ENCODE measurements around the gene TNNI3K.

TNNI3K gene

DNA sequence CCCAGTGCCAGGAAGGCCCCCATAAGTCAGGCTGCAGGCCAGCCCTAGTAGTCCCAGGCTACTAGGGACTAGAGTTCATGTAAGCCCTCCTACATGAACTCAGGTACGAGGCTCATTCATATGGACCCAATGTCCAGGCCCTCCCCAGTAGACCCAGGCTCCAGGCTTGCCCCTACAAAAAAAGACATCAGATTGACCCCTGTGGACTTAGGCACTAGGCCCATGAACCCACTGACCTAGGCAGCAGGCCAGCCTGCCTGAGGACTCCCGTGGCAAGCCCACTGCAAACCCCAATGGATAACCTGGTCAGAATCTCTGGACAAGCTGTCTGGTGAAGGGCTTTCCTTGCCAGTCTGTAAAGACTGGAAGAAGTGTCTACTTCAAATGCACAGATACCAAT, 51.2 kb downstream of the TNNI3K start:
- DNase-seq (ENCODE audit: low spot score) = no peak

DNA sequence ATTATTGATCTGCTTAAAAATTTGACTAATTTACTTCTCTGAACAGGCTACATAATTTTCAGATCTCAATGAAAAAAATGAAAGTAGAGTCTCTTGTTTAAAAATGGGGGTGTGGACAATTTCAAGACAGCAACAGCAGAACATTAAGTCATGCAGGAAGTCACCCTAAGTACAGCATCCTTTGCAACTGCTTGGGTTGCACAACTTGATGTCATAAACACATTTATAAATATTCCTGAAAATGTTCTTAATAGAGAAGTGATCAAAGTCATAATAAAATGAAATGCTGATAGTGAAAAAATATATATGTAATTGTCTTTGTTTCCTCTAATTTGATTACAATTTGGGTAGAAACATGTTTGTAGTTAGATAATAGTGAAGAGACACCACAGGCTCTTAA, 79.3 kb downstream of the TNNI3K start:
- DNase-seq (ENCODE audit: low spot score) = no peak

DNA sequence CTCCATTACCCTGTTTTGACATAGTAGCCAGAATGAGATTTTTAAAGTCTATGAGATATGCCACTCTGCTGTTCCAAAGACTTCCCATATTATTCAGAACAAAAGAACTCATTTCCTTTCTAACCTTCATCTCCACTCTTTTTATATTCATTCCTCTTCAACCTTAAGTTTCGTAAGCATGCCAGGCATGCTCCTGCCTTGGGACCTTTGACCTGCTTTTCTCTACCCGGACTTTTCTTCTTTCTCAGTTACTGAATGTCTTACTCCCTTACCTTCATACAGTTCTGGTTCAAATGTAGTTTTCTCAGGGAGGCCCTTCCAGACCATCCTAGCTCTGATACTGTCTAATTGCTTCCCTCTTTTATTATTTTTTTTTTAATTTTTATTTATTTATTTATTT, 81.1 kb downstream of the TNNI3K start:
- DNase-seq (ENCODE audit: low spot score) = no peak

DNA sequence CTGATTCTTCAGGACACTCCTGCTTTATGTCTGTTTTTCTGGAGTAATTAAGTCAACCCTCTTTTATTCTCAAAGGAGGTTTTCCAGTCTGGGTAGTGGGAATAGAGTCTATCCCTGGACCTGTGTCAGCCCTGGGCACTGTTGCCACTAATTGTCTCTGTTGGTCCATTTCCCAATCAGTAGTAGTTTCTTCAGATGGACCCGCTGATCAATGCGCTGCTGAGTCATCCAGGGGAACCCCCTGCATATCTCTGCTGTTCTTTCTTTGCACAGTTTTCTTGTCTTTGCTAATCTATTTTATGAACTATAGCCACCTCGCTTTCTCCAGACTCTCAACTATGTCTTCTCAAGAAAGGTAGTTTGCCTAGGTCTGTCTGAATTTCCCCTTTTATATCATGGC, 82.5 kb downstream of the TNNI3K start:
- no peak for DNase-seq (ENCODE audit: low spot score)

DNA sequence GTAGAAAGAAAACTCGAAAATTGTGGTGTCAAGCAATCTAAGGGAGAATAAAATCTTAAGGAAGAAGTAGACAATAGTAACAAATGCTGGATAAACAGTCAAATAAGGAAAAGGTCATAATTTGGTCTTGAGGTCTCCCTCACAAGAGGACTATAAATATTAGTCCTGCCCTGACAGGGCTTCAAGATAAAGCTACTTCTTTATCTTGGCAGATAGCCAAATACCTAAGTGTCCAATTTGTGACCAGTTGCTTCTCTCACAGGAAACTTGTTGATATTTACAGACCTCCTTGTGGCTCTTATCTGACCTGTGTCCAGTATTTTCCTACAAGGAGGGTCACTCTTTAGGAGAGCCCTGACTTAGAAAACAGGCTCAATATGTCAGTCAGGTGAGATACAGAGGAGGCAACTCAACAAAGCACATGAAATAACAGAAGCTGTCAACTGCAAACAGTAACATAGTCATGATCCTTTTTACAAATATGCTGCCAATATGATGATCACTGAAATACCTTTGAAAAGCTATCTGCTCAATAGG, 88.8 kb downstream of the TNNI3K start:
- DNase-seq (ENCODE audit: low spot score) = no peak

DNA sequence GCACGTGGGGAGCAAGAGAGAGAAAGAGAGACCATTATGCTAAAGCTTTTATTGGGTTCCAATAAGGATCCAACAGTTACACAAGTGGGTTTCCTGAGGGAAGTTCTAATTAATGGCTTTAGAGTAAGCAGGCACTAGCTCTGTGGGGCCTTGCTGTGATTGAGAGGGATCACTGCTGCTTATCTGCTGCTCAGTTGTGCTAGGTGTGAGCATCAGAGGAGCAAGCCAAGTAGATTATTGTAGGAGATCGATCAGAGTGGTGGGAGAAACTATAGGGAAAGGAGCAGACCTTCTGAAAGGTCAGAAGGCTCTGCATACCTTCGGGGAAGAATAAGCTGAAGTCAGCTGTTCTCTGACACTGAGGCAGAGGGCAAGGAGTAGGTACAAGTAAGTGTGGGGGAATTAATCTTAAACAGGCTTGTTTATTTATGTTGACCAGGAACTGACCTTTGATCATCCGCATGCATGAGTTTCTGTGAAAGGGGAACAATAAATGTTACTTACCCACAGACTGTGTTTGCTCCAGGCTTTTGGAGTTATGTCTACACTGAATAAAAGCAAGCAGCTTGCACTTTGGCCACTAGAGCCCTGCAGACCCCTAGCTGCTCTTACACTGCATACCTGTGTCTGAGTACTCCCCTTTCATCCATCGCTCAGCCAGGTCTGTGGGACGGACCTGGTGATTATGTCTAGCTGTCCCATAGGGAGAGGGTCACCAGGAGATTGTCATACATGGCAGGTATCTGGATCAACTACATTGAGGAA, 89.7 kb downstream of the TNNI3K start:
- DNase-seq (ENCODE audit: low spot score) = no peak

DNA sequence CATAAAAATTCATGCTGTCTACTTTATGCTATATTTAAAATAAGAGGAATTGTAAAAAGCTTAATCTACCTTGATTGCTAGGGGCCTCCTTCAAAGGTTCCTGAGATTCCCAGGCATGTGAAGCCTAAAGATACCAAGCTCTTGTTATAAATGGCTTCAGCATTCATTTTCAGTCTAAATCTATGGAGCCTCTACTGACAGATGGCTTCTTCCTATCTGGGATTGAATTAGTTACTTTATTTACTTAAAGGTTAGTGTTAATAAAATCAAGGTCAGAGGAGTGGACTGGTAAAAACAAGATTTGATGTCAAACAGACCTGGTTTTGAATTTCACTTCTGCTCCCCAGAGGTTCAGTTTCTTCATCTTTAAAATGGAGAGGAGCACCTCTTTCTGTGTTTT, 93.7 kb downstream of the TNNI3K start:
- DNase-seq (ENCODE audit: low spot score) = no peak

DNA sequence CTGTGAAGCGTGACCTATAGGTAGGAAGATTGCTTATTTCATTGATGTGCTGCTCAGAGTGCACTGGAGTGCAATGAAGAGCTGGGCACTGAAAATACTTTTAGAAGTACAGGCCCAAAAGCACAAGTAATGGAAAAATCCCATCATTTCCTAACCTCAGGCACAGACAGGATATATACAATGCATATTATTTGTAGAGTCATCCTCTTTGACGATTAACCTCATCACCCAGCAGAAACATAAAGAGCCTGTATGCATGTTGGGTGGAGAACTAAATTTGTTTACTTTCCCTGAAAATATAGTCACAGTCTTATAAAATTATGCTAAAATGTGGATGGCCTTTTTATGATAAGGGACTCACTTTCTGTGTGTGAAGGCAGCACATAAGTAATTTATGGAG, 98.1 kb downstream of the TNNI3K start:
- DNase-seq (ENCODE audit: low spot score) = no peak

DNA sequence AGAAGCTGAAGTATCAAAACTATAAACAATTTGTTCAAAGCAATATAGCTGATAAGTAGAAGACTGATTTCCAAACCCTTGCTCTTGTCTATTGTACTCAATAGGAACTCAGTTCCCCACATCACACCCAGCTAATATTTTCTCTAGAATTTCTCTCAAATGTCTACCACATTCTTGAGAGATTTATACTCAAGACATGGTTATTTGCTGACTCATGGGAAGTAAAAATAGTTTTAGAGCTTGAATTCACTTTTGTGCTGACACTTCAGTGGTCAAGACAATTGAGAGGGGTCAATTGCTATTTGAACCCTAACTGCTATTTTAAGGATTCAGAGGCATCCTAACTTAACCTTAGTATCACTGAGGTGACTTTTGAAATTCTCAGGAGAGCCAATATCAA, 99.0 kb downstream of the TNNI3K start:
- DNase-seq (ENCODE audit: low spot score) = no peak

DNA sequence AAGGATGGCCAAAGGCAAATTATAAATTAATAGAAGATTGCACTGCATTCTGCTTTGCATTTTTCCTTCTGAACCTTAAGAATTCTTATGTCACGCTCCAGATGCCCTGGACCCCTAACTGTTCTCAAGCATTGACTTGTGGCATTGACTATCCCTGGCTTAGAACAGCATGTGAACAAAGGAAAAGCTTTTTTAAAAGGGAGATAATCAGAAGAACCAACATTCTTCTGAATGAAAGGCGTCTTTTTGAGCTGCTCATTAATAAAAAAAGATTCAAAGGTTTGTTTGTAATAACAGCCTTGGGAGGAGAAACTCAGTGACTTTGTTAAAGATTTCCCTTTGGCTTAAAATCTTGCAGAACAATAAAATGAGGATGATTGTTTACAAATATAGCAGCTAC, 105.5 kb downstream of the TNNI3K start:
- DNase-seq (ENCODE audit: low spot score) = no peak

DNA sequence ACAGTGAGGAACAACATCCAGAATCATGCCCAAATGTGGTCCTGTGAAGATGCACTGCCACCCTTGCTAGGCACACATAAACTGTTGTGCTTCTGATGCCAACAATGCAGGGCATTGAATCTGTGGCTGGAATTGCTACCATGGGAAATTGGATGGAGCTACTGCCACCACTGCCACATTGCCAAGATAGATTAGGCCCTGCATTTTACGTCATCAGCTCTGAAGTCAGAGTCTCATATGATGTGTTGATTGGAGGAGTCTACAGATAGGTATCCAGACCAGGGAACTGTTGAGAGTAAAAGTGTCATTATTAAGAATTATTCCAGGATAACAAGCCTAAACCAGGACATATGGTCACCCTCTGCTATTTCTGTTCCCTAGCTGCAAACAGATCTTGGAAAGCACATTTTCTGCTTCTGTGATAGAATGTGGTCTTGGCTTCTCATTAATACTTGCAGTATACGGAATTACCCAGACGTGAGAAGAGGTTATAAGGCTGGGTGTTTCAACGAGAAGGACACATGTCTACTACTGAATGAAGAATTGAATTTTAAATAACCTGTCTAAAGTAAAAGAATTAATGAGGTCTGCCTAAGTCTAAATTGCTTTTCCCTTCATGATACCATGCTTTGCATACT, 106.6 kb downstream of the TNNI3K start:
- DNase-seq (ENCODE audit: low spot score) = no peak

DNA sequence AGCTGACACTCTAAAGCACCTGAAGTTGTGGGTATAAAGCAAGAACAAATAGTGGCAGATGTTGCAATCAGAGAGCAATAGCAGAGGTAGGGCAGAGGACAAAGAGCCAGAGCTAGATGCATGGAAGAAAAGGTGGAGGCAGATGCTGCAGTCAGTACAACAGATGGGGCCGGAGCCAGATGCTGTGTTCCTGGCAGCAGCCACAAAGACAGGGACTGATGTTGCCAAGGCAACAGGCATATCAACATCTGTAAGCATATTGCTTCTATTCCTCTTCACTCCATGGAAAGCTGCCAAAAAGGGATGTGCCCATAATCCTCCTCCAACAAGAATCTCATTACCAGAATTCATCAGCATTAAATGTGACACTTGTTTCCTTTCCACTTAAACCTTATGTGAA, 108.0 kb downstream of the TNNI3K start:
- DNase-seq (ENCODE audit: low spot score) = no peak

DNA sequence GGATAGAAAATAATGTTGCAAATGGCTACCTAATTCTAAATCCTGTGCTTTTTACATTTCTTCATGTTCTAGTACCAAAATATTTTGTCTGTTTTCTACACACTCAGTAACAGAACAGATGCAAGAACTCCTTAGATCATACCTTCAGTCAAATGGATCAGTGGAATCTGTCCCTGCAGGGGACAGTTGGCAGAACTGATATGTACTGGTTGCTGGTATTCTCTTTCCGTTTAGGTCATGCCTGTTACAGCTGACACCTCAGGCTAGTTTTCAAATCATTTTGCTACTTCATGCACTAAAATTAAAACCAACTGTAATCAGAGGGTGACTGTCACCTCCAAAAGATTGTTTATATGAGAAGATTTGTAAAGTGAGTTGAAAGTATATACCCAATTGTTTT, 109.2 kb downstream of the TNNI3K start:
- no peak for DNase-seq (ENCODE audit: low spot score)

DNA sequence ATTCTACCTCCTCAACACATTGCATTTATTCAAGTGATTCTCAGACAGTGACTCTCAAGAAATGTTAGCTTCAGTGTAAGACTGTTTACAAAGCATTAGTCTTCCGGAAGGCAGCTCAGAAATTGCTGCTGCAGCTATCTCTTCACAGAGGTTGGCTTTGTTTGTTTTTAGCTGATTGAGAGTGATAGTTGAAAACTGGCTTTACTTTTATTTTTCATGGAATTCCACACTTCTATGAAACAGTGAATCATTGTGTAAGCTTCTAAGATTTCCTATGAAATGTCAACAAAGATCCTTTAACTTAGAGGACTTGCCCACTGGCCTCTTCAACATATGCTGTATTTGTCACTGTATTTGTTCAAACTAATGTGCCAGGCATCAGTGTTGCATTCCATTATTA, 121.3 kb downstream of the TNNI3K start:
- DNase-seq (ENCODE audit: low spot score) = no peak

DNA sequence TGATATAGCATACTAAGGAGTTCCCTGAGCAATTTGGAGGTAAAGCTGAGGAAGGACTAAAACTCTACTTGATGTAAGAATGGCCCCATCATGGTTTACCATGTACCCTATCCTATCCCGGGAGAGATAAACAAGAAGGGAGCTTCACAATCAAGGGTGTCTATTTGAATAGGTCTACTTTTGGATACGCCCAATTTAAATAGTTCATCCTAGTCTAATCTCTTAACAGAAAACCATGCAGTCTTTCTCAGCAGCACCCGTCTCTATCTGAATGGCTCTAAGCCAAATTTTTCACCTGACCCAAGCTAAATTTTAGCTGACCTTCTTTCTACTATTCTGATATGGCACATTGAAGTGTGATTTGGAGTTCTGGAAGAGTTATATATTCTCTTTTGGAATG, 122.0 kb downstream of the TNNI3K start:
- no peak for DNase-seq (ENCODE audit: low spot score)

DNA sequence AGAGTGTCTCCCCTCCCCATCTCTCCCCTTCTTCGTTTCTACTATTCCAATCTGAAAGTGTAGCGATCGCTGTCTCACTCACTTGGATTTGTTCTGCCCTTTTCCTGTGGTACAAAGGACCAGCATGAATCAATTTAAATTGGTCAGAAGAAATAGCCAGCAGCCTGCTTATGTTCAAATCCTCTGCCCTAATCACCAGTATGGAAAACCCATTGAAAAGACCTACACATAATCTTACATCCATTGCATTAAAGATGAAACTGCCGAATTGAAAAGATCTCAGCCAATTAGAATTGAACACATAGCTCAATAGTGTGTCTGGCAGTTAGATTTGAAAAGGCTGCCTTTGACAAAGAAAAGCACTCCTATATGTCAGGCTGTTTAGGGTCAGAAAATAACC, 122.6 kb downstream of the TNNI3K start:
- DNase-seq (ENCODE audit: low spot score) = no peak

DNA sequence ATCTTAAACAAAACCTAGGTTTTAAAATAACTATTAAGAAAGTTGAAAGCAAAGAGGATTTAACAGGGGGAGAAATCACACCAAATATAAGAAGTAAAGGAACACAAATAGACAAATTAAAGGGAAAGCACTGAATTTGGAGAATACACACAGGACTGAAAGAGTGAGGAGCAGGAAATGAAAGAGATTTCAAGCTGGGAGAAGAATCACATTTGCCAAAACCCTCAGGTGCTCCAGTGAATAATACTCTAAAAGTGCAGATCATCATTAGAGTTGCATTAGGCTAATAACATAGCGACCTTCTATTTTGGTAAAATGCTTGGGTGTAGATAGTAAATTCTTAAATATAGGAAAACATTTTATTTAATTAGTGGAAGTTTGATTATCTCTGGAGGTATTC, 127.5 kb downstream of the TNNI3K start:
- no peak for DNase-seq (ENCODE audit: low spot score)

DNA sequence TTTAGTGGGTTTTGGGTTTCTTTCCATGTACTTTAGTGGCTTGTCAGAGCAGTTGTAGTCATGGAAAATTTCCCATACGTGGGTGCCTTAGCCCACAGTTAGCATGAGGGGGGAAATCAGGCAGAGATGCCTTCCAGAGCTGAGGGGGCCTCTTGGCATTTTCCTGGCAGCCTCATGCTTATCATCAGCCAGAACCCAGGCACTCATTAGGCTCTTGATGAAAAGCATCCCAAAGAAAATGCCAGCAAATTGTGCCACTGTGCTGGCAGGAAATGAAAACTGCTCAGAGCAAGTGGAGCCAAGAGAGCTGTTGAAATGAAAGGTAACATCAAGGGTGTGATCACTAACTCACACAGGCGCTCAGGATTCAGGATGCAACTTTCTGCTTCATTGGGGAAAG, 128.0 kb downstream of the TNNI3K start:
- DNase-seq (ENCODE audit: low spot score) = no peak

DNA sequence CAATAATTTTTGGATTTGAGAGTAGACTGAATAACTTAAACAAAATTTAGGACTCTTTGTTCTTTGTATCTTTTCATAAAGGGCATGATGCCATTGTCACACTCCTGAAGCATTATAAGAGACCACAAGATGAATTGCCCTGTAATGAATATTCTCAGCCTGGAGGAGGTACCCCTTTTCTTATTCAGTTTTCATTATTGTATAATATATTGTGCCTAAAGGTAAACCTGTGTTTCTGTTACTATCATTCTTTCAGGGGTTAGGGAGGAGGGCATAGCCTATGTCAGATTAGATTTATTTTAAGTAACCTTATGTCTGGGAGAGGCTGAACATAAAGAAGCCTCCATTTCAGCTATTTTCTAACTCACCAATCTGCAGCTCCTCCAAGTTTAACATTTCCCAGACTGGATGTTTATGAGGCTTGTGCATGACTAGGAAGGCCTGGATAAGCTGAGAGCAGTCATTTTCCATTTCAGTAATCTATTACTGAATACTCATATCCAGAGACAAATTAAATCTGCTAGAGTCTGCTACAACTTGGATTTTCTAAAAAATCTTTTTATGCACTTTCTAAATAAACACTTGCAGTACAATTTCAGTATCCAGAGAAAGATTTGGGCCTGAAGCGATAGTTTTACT, 132.1 kb downstream of the TNNI3K start:
- no peak for DNase-seq (ENCODE audit: low spot score)

DNA sequence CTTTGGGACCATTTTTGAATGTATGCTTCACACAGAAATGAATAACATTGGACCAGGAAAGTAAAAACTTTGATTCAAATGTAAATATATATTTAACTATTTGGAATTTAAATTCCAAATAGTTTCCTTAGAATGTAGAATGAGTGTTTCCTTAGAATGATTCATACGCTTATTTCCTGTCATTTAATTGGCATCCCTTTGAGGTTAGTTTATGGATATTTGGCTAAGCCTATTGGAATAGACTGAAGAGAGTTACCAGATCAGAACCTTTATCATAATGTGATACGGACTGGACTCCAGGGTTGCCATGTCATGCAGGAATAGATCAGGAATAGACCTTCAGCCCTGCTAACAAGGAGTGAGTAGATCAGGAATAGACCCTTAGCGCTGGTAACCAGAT, 133.1 kb downstream of the TNNI3K start:
- DNase-seq (ENCODE audit: low spot score) = no peak

DNA sequence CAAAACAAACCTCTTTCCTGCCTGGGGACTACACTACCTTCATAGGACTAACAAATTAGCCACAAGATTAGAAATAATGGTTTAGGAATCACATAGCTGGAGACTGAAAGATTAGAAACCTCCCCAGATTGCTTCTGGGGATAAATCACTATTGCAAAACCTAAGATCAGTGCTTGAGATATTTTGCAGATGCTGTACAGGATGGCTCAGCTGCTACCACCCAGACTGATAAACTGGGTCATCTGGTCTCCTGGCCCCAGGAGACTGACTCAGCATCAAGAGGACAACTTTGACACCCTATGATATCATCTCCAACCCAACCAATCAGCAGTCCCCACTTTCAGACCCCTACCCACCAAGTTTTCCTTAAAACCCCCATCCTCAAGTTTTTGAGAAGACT, 140.2 kb downstream of the TNNI3K start:
- no peak for DNase-seq (ENCODE audit: low spot score)

DNA sequence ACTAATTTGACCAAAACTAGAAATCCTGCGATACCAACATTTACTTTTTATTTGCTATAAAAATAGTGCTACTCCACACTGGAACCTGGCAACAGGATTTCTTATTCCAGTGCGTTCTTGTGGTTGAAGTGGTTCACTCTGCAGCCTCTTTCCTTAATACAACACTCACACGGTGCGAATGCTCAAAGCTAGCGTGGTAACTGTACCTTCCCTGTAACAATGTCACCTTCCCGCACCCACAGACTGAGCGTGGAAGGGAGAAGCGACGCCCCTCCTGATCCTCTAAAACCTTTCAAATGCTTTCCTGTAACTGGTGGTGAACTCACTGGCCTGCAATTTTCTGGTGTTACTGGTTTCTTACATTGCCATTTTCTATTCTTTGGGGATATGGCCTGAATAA, 145.1 kb downstream of the TNNI3K start:
- DNase-seq (ENCODE audit: low spot score) = no peak

DNA sequence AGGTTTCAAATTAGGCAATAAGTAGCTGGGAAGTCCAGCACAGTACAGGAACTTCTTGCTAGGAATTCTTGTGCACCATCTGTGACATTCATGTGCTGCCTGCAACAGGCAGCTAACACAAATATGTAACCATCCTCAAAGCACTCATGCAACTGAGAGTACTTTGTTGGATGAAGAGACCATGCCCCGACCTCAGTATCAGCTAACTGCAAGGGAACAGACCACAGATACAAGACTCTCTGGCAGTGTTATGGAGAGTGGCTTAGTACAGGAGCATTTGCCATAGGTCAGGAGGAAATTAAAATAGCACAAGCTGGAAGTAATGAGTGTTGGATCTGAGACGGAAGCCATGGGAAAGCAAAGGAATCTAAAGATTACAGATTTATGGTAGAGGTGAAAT, 153.7 kb downstream of the TNNI3K start:
- no peak for DNase-seq (ENCODE audit: low spot score)
